RKO (cell line): ENCODE measurements around the gene MOGAT1.
"Not testable (repeated sequence)": the region's sequence is repeated elsewhere in the genome, so short reads cannot be mapped to it uniquely, and the experiment has no call there.

Source experiments
- DNase-seq: peaks from one replicate; pipeline ENCODE4 v3.0.0-alpha.2; 2016; ENCODE audit warnings: low spot score

The MOGAT1 gene

GRCh38 chr2:222670191-222671038, 1.0 kb upstream of the MOGAT1 start:
- DNase-seq = no peak

- DNase-seq = no peak
These were observed 577 bp downstream of the MOGAT1 start for GRCh38 chr2:222672068-222672401.

GRCh38 chr2:222673273-222673672, 1.8 kb downstream of the MOGAT1 start:
- DNase-seq = no peak

- DNase-seq = peak; percentile 8
These were observed 2.4 kb downstream of the MOGAT1 start for GRCh38 chr2:222673883-222674282.

- no peak for DNase-seq
These were observed 6.5 kb downstream of the MOGAT1 start for GRCh38 chr2:222677981-222678380.

- no peak for DNase-seq
These were observed 12.3 kb downstream of the MOGAT1 start for GRCh38 chr2:222683805-222684204.

GRCh38 chr2:222686086-222686750, 14.8 kb downstream of the MOGAT1 start:
- DNase-seq = no peak

- no peak for DNase-seq
These were observed 17.5 kb downstream of the MOGAT1 start for GRCh38 chr2:222688917-222689316.

GRCh38 chr2:222689322-222689721, 17.9 kb downstream of the MOGAT1 start:
- DNase-seq = no peak

- peak; percentile 79 for DNase-seq
These were observed 19.2 kb downstream of the MOGAT1 start for GRCh38 chr2:222690564-222691200.

- DNase-seq = not testable (repeated sequence)
These were observed 22.0 kb downstream of the MOGAT1 start for GRCh38 chr2:222693413-222693812.

GRCh38 chr2:222693837-222694236, 22.4 kb downstream of the MOGAT1 start:
- peak; percentile 52 for DNase-seq

GRCh38 chr2:222698276-222698675, 26.8 kb downstream of the MOGAT1 start:
- no peak for DNase-seq

GRCh38 chr2:222701233-222701632, 29.8 kb downstream of the MOGAT1 start:
- no peak for DNase-seq

- no peak for DNase-seq
These were observed 30.3 kb downstream of the MOGAT1 start for GRCh38 chr2:222701721-222702131.

- no peak for DNase-seq
These were observed 31.6 kb downstream of the MOGAT1 start for GRCh38 chr2:222703091-222703490.

- DNase-seq = no peak
These were observed 32.4 kb downstream of the MOGAT1 start for GRCh38 chr2:222703886-222704285.

GRCh38 chr2:222706616-222707015, 35.2 kb downstream of the MOGAT1 start:
- no peak for DNase-seq

- DNase-seq = no peak
These were observed 35.7 kb downstream of the MOGAT1 start for GRCh38 chr2:222707102-222707688.

GRCh38 chr2:222707689-222708273, 36.3 kb downstream of the MOGAT1 start:
- DNase-seq = peak; percentile 94

GRCh38 chr2:222708274-222708710, 36.8 kb downstream of the MOGAT1 start:
- DNase-seq = peak; percentile 78
